ENCODE data around the gene TMEM229B.

Gene TMEM229B

GRCh38 chr14:67520482-67520881 lies 32.0 kb upstream of the TMEM229B start:
- Histone ChIP-seq H3K4me1 (peaks cover 8 to 25% (median 10%) of the 10 kb centered on the region in 10 experiments; a peak in 19 of 20 replicates), H3K27ac (no peak overlapping the region), H4K20me1 (no peaks in the 10 kb centered on the region; a peak in 1 of 22 replicates), H3K27me3 (peaks cover 9 to 54% (median 12%) of the 10 kb centered on the region in 11 experiments), H3K4me2 (no peak overlapping the region), H3K9me3 (replicated peaks in 1 of 11) (no peaks in the 10 kb centered on the region), H3K4me3 (no peak overlapping the region), H3K36me3 (no peaks in the 10 kb centered on the region), H3K9ac (no peak overlapping the region)
- no peak for TF ChIP-seq Cebpa-rat (IDR thresholded peaks at IDR 0.05)

- Histone ChIP-seq H3K36me3 (no peaks in the 10 kb centered on the region), H3K4me1 (peaks cover 2 to 23% (median 10%) of the 10 kb centered on the region in 10 experiments; a peak in 19 of 20 replicates), H3K9me3 (replicated peaks in 1 of 11) (no peaks in the 10 kb centered on the region), H3K27me3 (peaks cover 16 to 63% (median 22%) of the 10 kb centered on the region in 11 experiments), H3K4me2 (no peak overlapping the region), H3K4me3 (no peak overlapping the region), H3K27ac (no peak overlapping the region), H4K20me1 (no peaks in the 10 kb centered on the region; a peak in 1 of 22 replicates), H3K9ac (no peak overlapping the region)
- TF ChIP-seq Cebpa-rat (IDR thresholded peaks at IDR 0.05), result no peak
Measured at GRCh38 chr14:67519406-67519805, 30.9 kb upstream of the TMEM229B start.

- peaks cover 16 to 52% (median 27%) of the 10 kb centered on the region in 11 experiments for H3K27me3 ChIP-seq
- H3K36me3 ChIP-seq, result no peaks in the 10 kb centered on the region
- no peak overlapping the region for H3K27ac ChIP-seq
- no peaks in the 10 kb centered on the region for H3K9me3 ChIP-seq (replicated peaks in 1 of 11)
- peak overlapping the region in 2 of 11 experiments; percentile 8 to 40; a peak in 2 of 22 replicates for H3K4me2 ChIP-seq
- no peaks in the 10 kb centered on the region; a peak in 1 of 22 replicates for H4K20me1 ChIP-seq
- H3K9ac ChIP-seq, result no peak overlapping the region
- no peak for TF ChIP-seq Cebpa-rat (IDR thresholded peaks at IDR 0.05)
- H3K4me3 ChIP-seq, result no peak overlapping the region
- peaks cover 0 to 16% (median 12%) of the 10 kb centered on the region in 10 experiments; a peak in 13 of 20 replicates for H3K4me1 ChIP-seq
Measured at GRCh38 chr14:67517083-67517482, 28.6 kb upstream of the TMEM229B start.

GRCh38 chr14:67516676-67517075 lies 28.2 kb upstream of the TMEM229B start:
- Histone ChIP-seq H3K27me3 (peaks cover 16 to 48% (median 27%) of the 10 kb centered on the region in 11 experiments), H3K9me3 (replicated peaks in 1 of 11) (no peaks in the 10 kb centered on the region), H4K20me1 (no peaks in the 10 kb centered on the region; a peak in 1 of 22 replicates), H3K4me3 (no peak overlapping the region), H3K27ac (no peak overlapping the region), H3K4me2 (peak overlapping the region in 4 of 11 experiments; percentile 3 to 40 (median 12); a peak in 3 of 22 replicates), H3K4me1 (peaks cover 0 to 16% (median 12%) of the 10 kb centered on the region in 10 experiments; a peak in 13 of 20 replicates), H3K36me3 (no peaks in the 10 kb centered on the region), H3K9ac (no peak overlapping the region)
- TF ChIP-seq Cebpa-rat (IDR thresholded peaks at IDR 0.05), result no peak

GRCh38 chr14:67515386-67516079 lies 27.0 kb upstream of the TMEM229B start:
- peak overlapping the region; percentile 49 to 80 (median 74) for H3K9ac ChIP-seq
- no peak for TF ChIP-seq Cebpa-rat (IDR thresholded peaks at IDR 0.05)
- H3K36me3 ChIP-seq, result no peaks in the 10 kb centered on the region
- H3K9me3 ChIP-seq (replicated peaks in 1 of 11), result no peaks in the 10 kb centered on the region
- H4K20me1 ChIP-seq, result no peaks in the 10 kb centered on the region; a peak in 1 of 22 replicates
- H3K27ac ChIP-seq, result peak overlapping the region in 8 of 11 experiments; percentile 31 to 57 (median 41); a peak in 8 of 22 replicates
- H3K4me1 ChIP-seq, result peaks cover 0 to 16% (median 12%) of the 10 kb centered on the region in 10 experiments; a peak in 13 of 20 replicates
- H3K27me3 ChIP-seq, result peaks cover 16 to 44% (median 27%) of the 10 kb centered on the region in 11 experiments
- peak overlapping the region; percentile 72 to 89 (median 79) for H3K4me3 ChIP-seq
- H3K4me2 ChIP-seq, result peak overlapping the region; percentile 79 to 99 (median 95)

- peak overlapping the region; percentile 72 to 89 (median 79) for H3K4me3 ChIP-seq
- no peaks in the 10 kb centered on the region for H3K9me3 ChIP-seq (replicated peaks in 1 of 11)
- H4K20me1 ChIP-seq, result no peaks in the 10 kb centered on the region; a peak in 1 of 22 replicates
- H3K9ac ChIP-seq, result peak overlapping the region; percentile 49 to 80 (median 74)
- H3K4me1 ChIP-seq, result peaks cover 0 to 16% (median 12%) of the 10 kb centered on the region in 10 experiments; a peak in 13 of 20 replicates
- H3K27me3 ChIP-seq, result peaks cover 16 to 44% (median 27%) of the 10 kb centered on the region in 11 experiments
- H3K27ac ChIP-seq, result peak overlapping the region in 9 of 11 experiments; percentile 31 to 57 (median 40); a peak in 12 of 22 replicates
- TF ChIP-seq Cebpa-rat (IDR thresholded peaks at IDR 0.05), result no peak
- peak overlapping the region; percentile 79 to 99 (median 95) for H3K4me2 ChIP-seq
- H3K36me3 ChIP-seq, result no peaks in the 10 kb centered on the region
Measured at GRCh38 chr14:67514650-67515385, 26.3 kb upstream of the TMEM229B start.

GRCh38 chr14:67514203-67514607 lies 25.7 kb upstream of the TMEM229B start:
- Histone ChIP-seq H3K9ac (peak overlapping the region in 4 of 11 experiments; percentile 66 to 74 (median 74); a peak in 6 of 22 replicates), H3K27me3 (peaks cover 16 to 42% (median 27%) of the 10 kb centered on the region in 11 experiments), H3K4me3 (peak overlapping the region; percentile 72 to 89 (median 79); a peak in 18 of 20 replicates), H3K4me1 (peaks cover 0 to 16% (median 12%) of the 10 kb centered on the region in 10 experiments; a peak in 13 of 20 replicates), H3K27ac (no peak overlapping the region), H3K36me3 (no peaks in the 10 kb centered on the region), H4K20me1 (no peaks in the 10 kb centered on the region; a peak in 1 of 22 replicates), H3K4me2 (peak overlapping the region; percentile 79 to 99 (median 95)), H3K9me3 (replicated peaks in 1 of 11) (no peaks in the 10 kb centered on the region)
- no peak for TF ChIP-seq Cebpa-rat (IDR thresholded peaks at IDR 0.05)

GRCh38 chr14:67513631-67514108 lies 25.1 kb upstream of the TMEM229B start:
- no peak for TF ChIP-seq Cebpa-rat (IDR thresholded peaks at IDR 0.05)

More at GRCh38 chr14:67513631-67514108, 25.1 kb upstream of the TMEM229B start:
- no peak overlapping the region for H3K9ac ChIP-seq
- H3K4me3 ChIP-seq, result no peak overlapping the region
- no peaks in the 10 kb centered on the region for H3K36me3 ChIP-seq
- H3K4me2 ChIP-seq, result peak overlapping the region in 2 of 11 experiments; percentile 18 to 95; a peak in 2 of 22 replicates
- H3K4me1 ChIP-seq, result peaks cover 0 to 18% (median 12%) of the 10 kb centered on the region in 10 experiments; a peak in 14 of 20 replicates
- no peaks in the 10 kb centered on the region for H3K9me3 ChIP-seq (replicated peaks in 1 of 11)
- no peaks in the 10 kb centered on the region; a peak in 1 of 22 replicates for H4K20me1 ChIP-seq
- no peak overlapping the region for H3K27ac ChIP-seq
- H3K27me3 ChIP-seq, result peaks cover 16 to 37% (median 27%) of the 10 kb centered on the region in 11 experiments

Measured in BLaER1 treated with 17β-estradiol and CSF1 and Interleukin-3, amounts not matched to agents 10 nM and 100 nM (cell line).